Neural cell (in vitro differentiated cells): ENCODE measurements around the gene CAMK2A. TPM values are rescaled to one million over a fixed set of nuclear protein-coding genes. Genes with fewer than 3 reads are reported as not detected.

ENCODE experiments used
- H2AFZ ChIP-seq: fragments of 200-600, 300-800 bp; sonication (generic), shearing (Covaris generic); 2 replicates; pipeline ENCODE4 v1.6.0; 2014; ENCODE audit warnings: low read depth, mild to moderate bottlenecking, antibody characterized with exemption, low read length, moderate library complexity
- H3F3A ChIP-seq: fragments of 200-600 bp; shearing (Covaris generic); 2 replicates; pipeline ENCODE4 v1.6.1; 2016; ENCODE audit warnings: mild to moderate bottlenecking, moderate library complexity, mixed read lengths, antibody characterized with exemption, low read length; ENCODE audit not compliant: insufficient read depth, poor library complexity, severe bottlenecking
- H3K27ac ChIP-seq: fragments of 200-600, 300-800 bp; sonication (generic), shearing (Covaris generic); 2 replicates; pipeline ENCODE4 v1.5.1; 2014; ENCODE audit warnings: mild to moderate bottlenecking, low read length, moderate library complexity
- H3K27me3 ChIP-seq: fragments of 300-800, 200-600 bp; sonication (generic), shearing (Covaris generic); 2 replicates; pipeline ENCODE4 v1.6.0; 2014; ENCODE audit warnings: mild to moderate bottlenecking, low read depth, low read length, moderate library complexity; ENCODE audit not compliant: insufficient read depth
- H3K36me3 ChIP-seq: fragments of 300-800, 200-600 bp; sonication (generic), shearing (Covaris generic); 2 replicates; pipeline ENCODE4 v1.5.1; 2014; ENCODE audit warnings: mild to moderate bottlenecking, antibody characterized with exemption, low read length, moderate library complexity; ENCODE audit not compliant: insufficient read depth
- H3K4me2 ChIP-seq: fragments of 300-800, 200-600 bp; sonication (generic), shearing (Covaris generic); 2 replicates; pipeline ENCODE4 v1.6.0; 2014; ENCODE audit warnings: mild to moderate bottlenecking, low read length
- H3K4me3 ChIP-seq: fragments of 300-800, 200-600 bp; sonication (generic), shearing (Covaris generic); 2 replicates; pipeline ENCODE4 v1.5.1; 2014; ENCODE audit warnings: mild to moderate bottlenecking, low read length, moderate library complexity
- H3K79me2 ChIP-seq: fragments of 200-600 bp; shearing (Covaris generic); replicated peaks from 2 replicates; pipeline ENCODE4 v1.6.0; 2014; ENCODE audit warnings: mild to moderate bottlenecking, low read length, moderate library complexity; ENCODE audit not compliant: insufficient read depth
- H3K9ac ChIP-seq: fragments of 300-800, 200-600 bp; sonication (generic), shearing (Covaris generic); 2 replicates; pipeline ENCODE4 v1.6.1; 2016; ENCODE audit warnings: mild to moderate bottlenecking, low read length, mixed read lengths
- H3K9me2 ChIP-seq: fragments of 200-600 bp; shearing (Covaris generic); 2 replicates; pipeline ENCODE4 v1.6.1; 2016; ENCODE audit warnings: mild to moderate bottlenecking, low read length, mixed read lengths; ENCODE audit not compliant: insufficient read depth
- H3K9me3 ChIP-seq: fragments of 200-600, 300-800 bp; sonication (generic), shearing (Covaris generic); 2 replicates; pipeline ENCODE4 v1.6.1; 2016; ENCODE audit warnings: mild to moderate bottlenecking, mixed run types, low read length, moderate library complexity, mixed read lengths
- H4K20me1 ChIP-seq: fragments of 200-600 bp; shearing (Covaris generic); 2 replicates; pipeline ENCODE4 v1.6.1; 2016; ENCODE audit warnings: mild to moderate bottlenecking, mixed run types; ENCODE audit not compliant: insufficient read depth
- EP300 ChIP-seq: fragments of 450-650 bp; conservative IDR thresholded peaks from 2 replicates; pipeline ENCODE4 v1.6.1; 2014; ENCODE audit warnings: antibody characterized with exemption, mild to moderate bottlenecking, moderate library complexity; ENCODE audit not compliant: poor library complexity, severe bottlenecking
- EZH2 ChIP-seq: fragments of 200-600, 300-800 bp; shearing (Covaris generic), sonication (generic); IDR thresholded peaks from 2 replicates; pipeline ENCODE4 v1.6.1; 2014; ENCODE audit warnings: antibody characterized with exemption, low read length, borderline replicate concordance, mild to moderate bottlenecking; ENCODE audit not compliant: insufficient read depth, poor library complexity, severe bottlenecking
- MXI1 ChIP-seq: fragments of 450-650 bp; conservative IDR thresholded peaks from 2 replicates; pipeline ENCODE4 v1.6.1; 2014; ENCODE audit warnings: antibody characterized with exemption, mild to moderate bottlenecking; ENCODE audit not compliant: poor library complexity, severe bottlenecking
- POLR2AphosphoS5 ChIP-seq: IDR thresholded peaks from 2 replicates; pipeline ENCODE4 v1.6.1; 2012
- RAD21 ChIP-seq: fragments of 450-650 bp; conservative IDR thresholded peaks from 2 replicates; pipeline ENCODE4 v1.6.1; 2014; ENCODE audit warnings: antibody characterized with exemption, mild to moderate bottlenecking, moderate library complexity
- SMC3 ChIP-seq: fragments of 450-650 bp; conservative IDR thresholded peaks from 2 replicates; pipeline ENCODE4 v1.6.1; 2014; ENCODE audit warnings: antibody characterized with exemption, mild to moderate bottlenecking, moderate library complexity; ENCODE audit not compliant: poor library complexity
- TAF1 ChIP-seq: IDR thresholded peaks from 2 replicates; pipeline ENCODE4 v1.6.1; 2012; ENCODE audit warnings: low read depth
- polyA plus RNA-seq: library from polyadenylated mRNA; depleted of rRNA; stranded (reverse); fragments of >200 nt; gene quantifications from 2 replicates; pipeline ENCODE4 v1.2.3, GENCODE V29; 2014
- TF ChIP-seq, protein P1 (sequence below): fragments of 450-650 bp; IDR thresholded peaks from 2 replicates; pipeline ENCODE4 v1.5.1; 2014; ENCODE audit warnings: antibody characterized with exemption, mild to moderate bottlenecking, moderate library complexity; ENCODE audit not compliant: poor library complexity, severe bottlenecking
- TF ChIP-seq, protein P2 (sequence below): IDR thresholded peaks from 2 replicates; pipeline ENCODE4 v1.6.1; 2012; ENCODE audit warnings: borderline replicate concordance

CAMK2A gene
- polyA plus RNA-seq, 1 donor from 2014 or later, result 61.7 TPM

DNA sequence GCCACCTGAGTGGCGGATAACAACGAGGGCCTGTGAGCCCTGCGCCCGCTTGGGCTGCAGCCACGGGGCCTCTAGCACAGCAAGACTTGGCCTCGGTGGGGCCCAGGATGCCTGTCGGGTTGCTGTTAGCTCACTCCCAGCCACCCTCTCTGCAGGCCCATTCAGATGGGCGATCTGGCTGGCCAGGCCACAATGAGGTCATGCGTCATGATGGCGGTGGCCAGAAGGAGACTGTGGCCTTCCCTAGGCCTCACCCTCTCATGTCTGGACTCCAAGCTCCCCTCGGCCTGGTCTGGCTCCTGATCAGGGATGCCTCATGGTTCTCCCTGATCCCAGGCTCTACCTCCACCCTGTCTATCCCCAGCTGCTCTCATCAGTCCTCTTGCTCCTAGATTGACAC is 49.0 kb upstream of the CAMK2A start:
- Histone ChIP-seq H3K4me3 (no peak overlapping the region), H3K9me2 (no peaks in the 10 kb centered on the region), H2AFZ (no peak overlapping the region), H3K36me3 (no peaks in the 10 kb centered on the region), H3K27ac (no peak overlapping the region), H4K20me1 (no peaks in the 10 kb centered on the region), H3F3A (no peaks in the 10 kb centered on the region), H3K79me2 (no peaks in the 10 kb centered on the region), H3K27me3 (no peaks in the 10 kb centered on the region), H3K9ac (no peak overlapping the region), H3K4me2 (no peak overlapping the region), H3K9me3 (no peaks in the 10 kb centered on the region)
- TF ChIP-seq, protein P1, sequence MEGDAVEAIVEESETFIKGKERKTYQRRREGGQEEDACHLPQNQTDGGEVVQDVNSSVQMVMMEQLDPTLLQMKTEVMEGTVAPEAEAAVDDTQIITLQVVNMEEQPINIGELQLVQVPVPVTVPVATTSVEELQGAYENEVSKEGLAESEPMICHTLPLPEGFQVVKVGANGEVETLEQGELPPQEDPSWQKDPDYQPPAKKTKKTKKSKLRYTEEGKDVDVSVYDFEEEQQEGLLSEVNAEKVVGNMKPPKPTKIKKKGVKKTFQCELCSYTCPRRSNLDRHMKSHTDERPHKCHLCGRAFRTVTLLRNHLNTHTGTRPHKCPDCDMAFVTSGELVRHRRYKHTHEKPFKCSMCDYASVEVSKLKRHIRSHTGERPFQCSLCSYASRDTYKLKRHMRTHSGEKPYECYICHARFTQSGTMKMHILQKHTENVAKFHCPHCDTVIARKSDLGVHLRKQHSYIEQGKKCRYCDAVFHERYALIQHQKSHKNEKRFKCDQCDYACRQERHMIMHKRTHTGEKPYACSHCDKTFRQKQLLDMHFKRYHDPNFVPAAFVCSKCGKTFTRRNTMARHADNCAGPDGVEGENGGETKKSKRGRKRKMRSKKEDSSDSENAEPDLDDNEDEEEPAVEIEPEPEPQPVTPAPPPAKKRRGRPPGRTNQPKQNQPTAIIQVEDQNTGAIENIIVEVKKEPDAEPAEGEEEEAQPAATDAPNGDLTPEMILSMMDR, result no peak
- TF ChIP-seq RAD21, result no peak
- no peak for TF ChIP-seq POLR2AphosphoS5
- TF ChIP-seq SMC3, result no peak
- TF ChIP-seq EP300, result no peak
- TF ChIP-seq TAF1, result no peak
- TF ChIP-seq MXI1, result no peak
- no peak for TF ChIP-seq EZH2
- TF ChIP-seq, protein P2, sequence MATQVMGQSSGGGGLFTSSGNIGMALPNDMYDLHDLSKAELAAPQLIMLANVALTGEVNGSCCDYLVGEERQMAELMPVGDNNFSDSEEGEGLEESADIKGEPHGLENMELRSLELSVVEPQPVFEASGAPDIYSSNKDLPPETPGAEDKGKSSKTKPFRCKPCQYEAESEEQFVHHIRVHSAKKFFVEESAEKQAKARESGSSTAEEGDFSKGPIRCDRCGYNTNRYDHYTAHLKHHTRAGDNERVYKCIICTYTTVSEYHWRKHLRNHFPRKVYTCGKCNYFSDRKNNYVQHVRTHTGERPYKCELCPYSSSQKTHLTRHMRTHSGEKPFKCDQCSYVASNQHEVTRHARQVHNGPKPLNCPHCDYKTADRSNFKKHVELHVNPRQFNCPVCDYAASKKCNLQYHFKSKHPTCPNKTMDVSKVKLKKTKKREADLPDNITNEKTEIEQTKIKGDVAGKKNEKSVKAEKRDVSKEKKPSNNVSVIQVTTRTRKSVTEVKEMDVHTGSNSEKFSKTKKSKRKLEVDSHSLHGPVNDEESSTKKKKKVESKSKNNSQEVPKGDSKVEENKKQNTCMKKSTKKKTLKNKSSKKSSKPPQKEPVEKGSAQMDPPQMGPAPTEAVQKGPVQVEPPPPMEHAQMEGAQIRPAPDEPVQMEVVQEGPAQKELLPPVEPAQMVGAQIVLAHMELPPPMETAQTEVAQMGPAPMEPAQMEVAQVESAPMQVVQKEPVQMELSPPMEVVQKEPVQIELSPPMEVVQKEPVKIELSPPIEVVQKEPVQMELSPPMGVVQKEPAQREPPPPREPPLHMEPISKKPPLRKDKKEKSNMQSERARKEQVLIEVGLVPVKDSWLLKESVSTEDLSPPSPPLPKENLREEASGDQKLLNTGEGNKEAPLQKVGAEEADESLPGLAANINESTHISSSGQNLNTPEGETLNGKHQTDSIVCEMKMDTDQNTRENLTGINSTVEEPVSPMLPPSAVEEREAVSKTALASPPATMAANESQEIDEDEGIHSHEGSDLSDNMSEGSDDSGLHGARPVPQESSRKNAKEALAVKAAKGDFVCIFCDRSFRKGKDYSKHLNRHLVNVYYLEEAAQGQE, result no peak

DNA sequence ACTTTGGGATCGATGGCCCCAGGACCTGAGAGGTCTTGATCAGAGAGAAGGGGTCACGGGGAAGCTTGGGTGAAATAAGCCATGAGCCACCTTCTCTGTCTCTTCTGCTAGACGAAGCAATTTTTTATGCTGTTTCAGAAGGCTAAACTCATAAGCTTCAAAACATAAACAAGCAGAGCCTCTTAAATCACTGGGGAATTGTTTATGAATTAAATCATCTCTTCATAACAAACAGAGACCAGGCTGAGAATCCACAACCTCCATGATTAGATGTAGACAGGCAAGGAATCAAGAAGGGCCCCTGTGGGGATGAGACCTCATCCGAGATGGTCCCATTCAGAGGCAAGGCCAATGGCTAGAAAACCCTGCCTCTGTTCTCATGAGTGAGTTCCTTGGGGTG is 46.2 kb upstream of the CAMK2A start:
- no peaks in the 10 kb centered on the region for H3K36me3 ChIP-seq
- H3K4me2 ChIP-seq, result no peak overlapping the region
- H3K9me2 ChIP-seq, result no peaks in the 10 kb centered on the region
- TF ChIP-seq EZH2, result no peak
- TF ChIP-seq TAF1, result no peak
- TF ChIP-seq, protein P2, result no peak
- TF ChIP-seq POLR2AphosphoS5, result no peak
- TF ChIP-seq MXI1, result no peak
- TF ChIP-seq EP300, result no peak
- TF ChIP-seq SMC3, result no peak
- no peak for TF ChIP-seq RAD21
- TF ChIP-seq, protein P1, result no peak
- H2AFZ ChIP-seq, result no peak overlapping the region
- no peaks in the 10 kb centered on the region for H3F3A ChIP-seq
- H4K20me1 ChIP-seq, result no peaks in the 10 kb centered on the region
- no peaks in the 10 kb centered on the region for H3K27me3 ChIP-seq
- H3K27ac ChIP-seq, result no peak overlapping the region
- no peaks in the 10 kb centered on the region for H3K9me3 ChIP-seq
- no peak overlapping the region for H3K4me3 ChIP-seq
- no peak overlapping the region for H3K9ac ChIP-seq
- H3K79me2 ChIP-seq, result no peaks in the 10 kb centered on the region
